Urinary bladder (tissue), 4 donors: ENCODE results near the gene MYH16. TPM values are rescaled to one million over a fixed set of nuclear protein-coding genes. Genes with fewer than 3 reads are reported as not detected.
"Not testable (repeated sequence)": the region's sequence is repeated elsewhere in the genome, so short reads cannot be mapped to it uniquely, and the experiment has no call there.

Experiments used
- DNase-seq: peaks from one replicate; pipeline ENCODE4 v3.0.0-alpha.2; 2015; ENCODE audit errors: extremely low spot score
- H3K27ac ChIP-seq: one replicate; pipeline ENCODE4 v1.5.1; 2013; ENCODE audit warnings: low read depth, mild to moderate bottlenecking, moderate library complexity
- H3K36me3 ChIP-seq: one replicate; pipeline ENCODE4 v1.6.1; 2013; ENCODE audit warnings: mild to moderate bottlenecking, moderate library complexity; ENCODE audit not compliant: insufficient read depth
- H3K4me1 ChIP-seq: one replicate; pipeline ENCODE4 v1.6.1; 2013; ENCODE audit warnings: mild to moderate bottlenecking, moderate library complexity; ENCODE audit not compliant: insufficient read depth
- H3K4me3 ChIP-seq: one replicate; pipeline ENCODE4 v1.5.1; 2013; ENCODE audit warnings: low read depth, low read length
- WGBS: extraction: QIAGEN DNeasy Blood & Tissue Kit; methylation state at CpG from one replicate; pipeline ENCODE4 v1.1.7; 2013; 5-methylcytosine and 5-hydroxymethylcytosine counted together
- polyA plus RNA-seq: library from polyadenylated mRNA; stranded (reverse); fragments of 200-250 nt; gene quantifications from one replicate; pipeline ENCODE4 v1.2.3, GENCODE V29; 2013
- total RNA-seq: library from RNA; depleted of rRNA; stranded (reverse); fragments of >200 nt; gene quantifications from one replicate; pipeline ENCODE4 v1.2.3, GENCODE V29; 2014
- donor health status: healthy with polysubstance abuse.
- donor health status: healthy.

MYH16 gene
- total and polyA plus RNA-seq, 2 donors = not detected

- Histone ChIP-seq H3K4me1 (no peaks in the 10 kb centered on the region), H3K4me3 (no peak overlapping the region), H3K27ac (no peak overlapping the region), H3K36me3 (no peaks in the 10 kb centered on the region)
- DNase-seq = no peak
- WGBS = 72% methylated on average over 17 of the region's 17 CpGs
These were observed 4.6 kb upstream of the MYH16 start for GRCh38 chr7:99267841-99268576.

DNA sequence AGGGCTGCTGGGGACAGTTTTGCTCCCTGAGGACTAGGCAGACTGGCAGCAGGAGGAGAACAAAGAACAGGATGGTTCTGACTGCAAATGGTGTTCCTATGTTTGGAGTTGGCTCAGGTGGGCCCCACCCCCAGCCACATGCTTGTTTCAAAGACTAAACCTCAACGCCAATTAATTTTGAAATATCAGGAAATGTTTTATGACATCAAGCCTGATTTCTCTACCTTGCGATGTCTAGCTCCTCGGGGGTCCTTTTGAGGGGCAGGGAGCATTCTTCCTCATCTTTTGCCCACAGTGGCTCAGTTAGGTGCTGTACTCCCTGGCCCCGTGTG is 4.1 kb upstream of the MYH16 start:
- Histone ChIP-seq H3K27ac (no peak overlapping the region), H3K36me3 (no peaks in the 10 kb centered on the region), H3K4me3 (no peak overlapping the region), H3K4me1 (no peaks in the 10 kb centered on the region)
- 86% methylated on average over 4 of the region's 4 CpGs for WGBS
- no peak for DNase-seq

DNA sequence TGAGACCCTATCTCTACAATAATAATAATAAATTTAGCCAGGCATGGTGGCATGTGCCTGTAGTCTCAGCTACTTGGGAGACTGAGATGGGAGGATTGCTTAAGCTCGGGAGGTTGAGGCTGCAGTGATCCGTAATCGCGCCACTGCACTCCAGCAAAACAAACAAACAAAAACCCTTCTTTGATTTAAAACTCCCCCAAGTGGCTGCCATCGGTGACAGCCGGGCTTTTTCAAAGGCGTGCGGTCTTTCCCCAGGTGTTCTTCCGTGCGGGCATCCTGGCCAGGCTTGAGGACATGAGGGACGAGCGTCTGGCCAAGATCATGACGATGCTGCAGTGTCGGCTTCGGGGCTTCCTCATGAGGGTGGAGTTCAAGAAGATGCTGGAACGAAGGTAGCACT is 1.9 kb upstream of the MYH16 start:
- no peaks in the 10 kb centered on the region for H3K36me3 ChIP-seq
- WGBS = 61% methylated on average over 16 of the region's 16 CpGs
- H3K27ac ChIP-seq = no peak overlapping the region
- DNase-seq = no peak
- no peaks in the 10 kb centered on the region for H3K4me1 ChIP-seq
- H3K4me3 ChIP-seq = no peak overlapping the region

DNA sequence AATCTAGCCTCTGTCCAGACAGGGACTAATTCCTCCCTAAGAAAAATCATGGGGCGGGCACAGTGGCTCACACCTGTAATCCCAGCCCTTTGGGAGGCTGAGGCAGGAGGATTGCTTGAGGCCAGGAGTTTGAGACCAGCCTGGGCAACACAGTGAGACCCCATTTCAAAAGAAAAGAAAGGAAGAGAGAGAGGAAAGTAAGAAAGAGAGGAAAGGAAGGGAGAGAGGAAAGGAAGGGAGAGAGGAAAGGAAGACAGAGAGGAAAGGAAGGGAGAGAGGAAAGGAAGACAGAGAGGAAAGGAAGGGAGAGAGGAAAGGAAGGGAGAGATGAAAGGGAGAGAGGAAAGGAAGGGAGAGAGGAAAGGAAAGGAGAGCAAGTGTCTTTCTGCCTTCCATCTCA is 922 bp downstream of the MYH16 start:
- 88% methylated on average over 1 of the region's 1 CpG for WGBS
- not testable (repeated sequence) for H3K4me1 ChIP-seq, H3K27ac ChIP-seq, DNase-seq, H3K36me3 ChIP-seq, H3K4me3 ChIP-seq

- not testable (repeated sequence) for H3K4me1 ChIP-seq, H3K27ac ChIP-seq, H3K36me3 ChIP-seq, DNase-seq, H3K4me3 ChIP-seq
- WGBS = 93% methylated on average over 7 of the region's 7 CpGs
These were observed 2.3 kb downstream of the MYH16 start for GRCh38 chr7:99274908-99275307.

GRCh38 chr7:99275496-99275895 is 2.9 kb downstream of the MYH16 start:
- Histone ChIP-seq H3K27ac (no peak overlapping the region), H3K4me3 (no peak overlapping the region), H3K36me3 (no peaks in the 10 kb centered on the region), H3K4me1 (no peaks in the 10 kb centered on the region)
- DNase-seq = no peak
- WGBS = 87% methylated on average over 7 of the region's 7 CpGs

DNA sequence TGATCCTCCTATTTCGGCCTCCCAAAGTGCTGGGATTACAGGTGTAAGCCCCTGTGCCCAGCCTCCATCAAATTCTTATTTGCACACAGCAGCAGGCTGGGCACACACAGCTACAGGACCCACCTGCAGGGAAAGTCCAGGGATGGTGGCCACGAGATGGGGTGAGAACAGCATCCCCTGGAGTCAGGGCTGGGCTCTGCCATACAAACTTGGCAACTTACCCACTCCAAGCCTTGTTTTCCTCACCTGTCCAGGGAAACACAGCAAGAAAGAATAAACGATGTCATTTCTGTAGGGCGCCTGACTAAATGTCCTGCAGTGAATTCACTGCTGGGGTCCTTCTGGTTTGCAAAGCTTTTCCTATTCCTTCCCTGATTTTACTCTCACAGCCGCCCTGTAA is 5.5 kb downstream of the MYH16 start:
- 79% methylated on average over 5 of the region's 5 CpGs for WGBS
- no peak overlapping the region for H3K27ac ChIP-seq
- no peaks in the 10 kb centered on the region for H3K36me3 ChIP-seq
- H3K4me1 ChIP-seq = no peaks in the 10 kb centered on the region
- no peak overlapping the region for H3K4me3 ChIP-seq
- DNase-seq = no peak

GRCh38 chr7:99284165-99284564 is 11.5 kb downstream of the MYH16 start:
- not testable (repeated sequence) for H3K4me3 ChIP-seq, H3K27ac ChIP-seq, DNase-seq, H3K36me3 ChIP-seq, H3K4me1 ChIP-seq
- 93% methylated on average over 4 of the region's 4 CpGs for WGBS

- H3K27ac ChIP-seq = no peak overlapping the region
- 93% methylated on average over 23 of the region's 23 CpGs for WGBS
- H3K4me3 ChIP-seq = no peak overlapping the region
- DNase-seq = no peak
- H3K4me1 ChIP-seq = no peaks in the 10 kb centered on the region
- no peaks in the 10 kb centered on the region for H3K36me3 ChIP-seq
These were observed 15.3 kb downstream of the MYH16 start for GRCh38 chr7:99287779-99288534.

DNA sequence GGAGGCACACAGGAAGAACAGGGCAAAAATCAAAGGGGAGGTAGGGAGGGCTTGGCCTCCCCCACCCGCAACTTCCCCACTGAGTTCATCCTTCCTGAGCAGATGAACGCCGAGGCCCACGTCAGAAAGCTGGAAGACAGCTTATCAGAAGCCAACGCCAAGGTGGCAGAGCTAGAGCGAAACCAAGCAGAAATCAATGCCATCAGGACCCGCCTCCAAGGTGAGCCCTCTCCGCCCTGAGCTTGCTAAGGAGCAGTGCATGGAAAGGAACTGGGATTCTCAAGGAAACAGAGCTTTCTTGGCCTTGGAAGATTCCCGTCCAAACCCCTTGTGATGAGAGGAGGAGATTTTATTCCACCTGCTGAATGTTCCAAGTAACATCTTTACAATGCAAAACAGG is 16.5 kb downstream of the MYH16 start:
- 69% methylated on average over 9 of the region's 9 CpGs for WGBS
- H3K36me3 ChIP-seq = no peaks in the 10 kb centered on the region
- H3K4me3 ChIP-seq = no peak overlapping the region
- H3K27ac ChIP-seq = no peak overlapping the region
- no peak for DNase-seq
- no peaks in the 10 kb centered on the region for H3K4me1 ChIP-seq

DNA sequence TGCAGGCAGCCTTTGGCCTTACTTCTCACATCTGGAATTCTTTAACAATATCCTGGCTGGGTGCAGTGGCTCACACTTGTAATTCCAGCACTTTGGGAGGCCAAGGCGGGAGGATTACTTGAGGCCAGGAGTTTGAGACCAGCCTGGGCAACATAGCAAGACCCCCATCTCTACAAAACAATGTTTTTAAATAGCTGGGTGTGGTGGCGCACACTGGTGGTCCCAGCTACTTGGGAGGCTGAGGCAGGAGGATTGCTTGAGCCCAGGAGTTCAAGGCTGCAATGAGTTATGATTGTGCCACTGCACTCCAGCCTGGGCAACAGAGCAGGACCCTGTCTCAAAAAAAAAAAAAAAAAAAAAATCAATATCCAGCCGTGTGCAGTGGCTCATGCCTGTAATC is 17.5 kb downstream of the MYH16 start:
- not testable (repeated sequence) for DNase-seq, H3K27ac ChIP-seq, H3K4me3 ChIP-seq, H3K36me3 ChIP-seq, H3K4me1 ChIP-seq
- WGBS = 87% methylated on average over 3 of the region's 3 CpGs

DNA sequence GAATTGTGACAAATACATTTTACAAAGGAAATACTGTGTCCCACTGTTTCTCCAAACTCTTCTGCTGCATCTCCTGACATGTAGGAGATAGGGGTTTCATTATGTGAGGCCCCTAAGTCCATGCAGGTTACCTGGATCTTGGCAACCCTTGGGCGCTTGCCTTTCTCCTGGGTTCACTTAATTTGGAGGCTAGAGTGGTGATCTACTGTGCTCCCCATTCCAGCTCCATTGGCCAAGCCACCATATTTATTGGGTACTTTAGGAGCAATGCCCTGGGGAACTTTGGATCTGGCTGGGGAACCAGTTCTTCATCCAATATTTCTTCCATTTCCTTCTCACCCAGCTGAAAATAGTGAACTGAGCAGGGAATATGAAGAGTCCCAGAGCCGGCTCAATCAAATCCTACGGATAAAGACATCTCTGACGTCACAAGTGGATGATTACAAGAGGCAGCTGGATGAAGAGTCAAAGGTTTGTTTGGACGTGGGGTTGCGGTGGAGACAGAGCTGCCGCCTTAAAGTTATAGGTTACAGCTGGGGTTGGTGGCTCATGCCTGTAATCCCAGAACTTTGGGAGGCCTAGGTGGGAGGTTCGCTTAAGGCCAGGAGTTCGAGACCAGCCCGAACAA is 18.5 kb downstream of the MYH16 start:
- no peak for DNase-seq
- WGBS = 63% methylated on average over 10 of the region's 10 CpGs
- H3K4me3 ChIP-seq = no peak overlapping the region
- H3K27ac ChIP-seq = no peak overlapping the region
- H3K4me1 ChIP-seq = no peaks in the 10 kb centered on the region
- H3K36me3 ChIP-seq = no peaks in the 10 kb centered on the region

GRCh38 chr7:99292127-99292526 is 19.5 kb downstream of the MYH16 start:
- no peak overlapping the region for H3K4me3 ChIP-seq
- DNase-seq = no peak
- no peaks in the 10 kb centered on the region for H3K36me3 ChIP-seq
- H3K27ac ChIP-seq = no peak overlapping the region
- WGBS = 88% methylated on average over 14 of the region's 14 CpGs
- no peaks in the 10 kb centered on the region for H3K4me1 ChIP-seq

DNA sequence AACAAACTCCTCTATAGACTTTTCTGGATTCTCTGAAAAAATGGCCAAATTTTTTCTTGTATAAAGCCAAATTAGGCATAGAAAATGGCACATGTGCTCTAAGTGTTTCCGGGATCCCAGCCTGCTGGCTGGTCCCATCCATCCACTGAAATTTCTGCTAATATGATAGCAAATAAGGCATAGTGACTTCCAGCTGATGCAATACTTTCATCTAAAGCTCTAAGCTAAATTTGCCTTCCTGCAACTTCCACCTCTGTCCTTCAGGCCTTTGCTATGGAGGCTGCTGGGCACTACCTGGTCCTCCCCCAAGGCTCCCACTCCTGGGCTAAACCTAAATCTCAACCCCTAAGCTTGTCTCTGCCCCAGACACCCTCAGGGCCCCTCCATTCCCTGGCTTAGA is 20.5 kb downstream of the MYH16 start:
- DNase-seq = no peak
- Histone ChIP-seq H3K4me1 (no peaks in the 10 kb centered on the region), H3K4me3 (no peak overlapping the region), H3K36me3 (no peaks in the 10 kb centered on the region), H3K27ac (no peak overlapping the region)
- 96% methylated on average over 1 of the region's 1 CpG for WGBS
